Peyer's patch (tissue), 4 donors: Measurements from ENCODE around the gene MGAT5. TPM values are rescaled to one million over a fixed set of nuclear protein-coding genes. Genes with fewer than 3 reads are reported as not detected.

Experiments
- DNase-seq, 3 donors: peaks; one replicate each; pipeline ENCODE4 v3.0.0-alpha.2; 2017 to 2019
- H3K27ac ChIP-seq, 4 donors: fragments of 200-600 bp; sonication (generic); one replicate each; pipeline ENCODE4 v1.5.1; 2016 to 2019
- H3K27me3 ChIP-seq, 2 donors: fragments of 200-600 bp; sonication (generic); one replicate each; pipeline ENCODE4 v1.5.1; 2019
- H3K36me3 ChIP-seq, 3 donors: fragments of 200-600 bp; sonication (generic); one replicate each; pipeline ENCODE4 v1.5.1; 2016 to 2019
- H3K4me1 ChIP-seq, 4 donors: fragments of 200-600 bp; sonication (generic); one replicate each; pipeline ENCODE4 v1.5.1; 2016 to 2019
- H3K4me3 ChIP-seq, 4 donors: fragments of 200-600 bp; sonication (generic); 1 replicate in 3 of 4; 2 replicates in 1 of 4; pipeline ENCODE4 v1.5.1; 2016 to 2019; ENCODE audit warnings: mild to moderate bottlenecking in 1 of 4
- H3K9me3 ChIP-seq, 4 donors: fragments of 200-600 bp; sonication (generic); one replicate each; pipeline ENCODE4 v1.5.1; 2016 to 2019; ENCODE audit warnings: mild to moderate bottlenecking in 1 of 4
- CTCF ChIP-seq, 6 experiments: fragments of 450-650 bp in 4 of 6; fragments of 200-600 bp in 2 of 6; sonication (generic) in 1 of 6; IDR thresholded peaks; one replicate each; pipeline ENCODE4 v1.5.1; 2017 to 2019; ENCODE audit warnings: antibody characterized with exemption in 6 of 6, mild to moderate bottlenecking in 3 of 6, moderate library complexity in 1 of 6
- POLR2A ChIP-seq, 2 donors: fragments of 450-650 bp; IDR thresholded peaks; one replicate each; pipeline ENCODE4 v1.5.1; 2017; ENCODE audit warnings: antibody characterized with exemption in 2 of 2, mild to moderate bottlenecking in 2 of 2, moderate library complexity in 2 of 2
- total RNA-seq, 4 donors: library from RNA; depleted of rRNA; stranded (reverse); fragments of >200 nt; gene quantifications; one replicate each; pipeline ENCODE4 v1.1.0, GENCODE V29; 2016

Gene MGAT5
- total RNA-seq, 4 donors from 2014 or later: 106 to 182 (median 117) TPM

GRCh38 chr2:134352844-134353243 is 99.0 kb downstream of the MGAT5 start:
- H3K4me1 ChIP-seq: no peaks in the 10 kb centered on the region
- H3K36me3 ChIP-seq: peaks cover 0 to 45% (median 0%) of the 10 kb centered on the region in 3 donors
- H3K27ac ChIP-seq: no peak overlapping the region
- no peak for TF ChIP-seq CTCF (IDR thresholded peaks at IDR 0.05)
- no peak for TF ChIP-seq POLR2A (IDR thresholded peaks at IDR 0.05)
- no peaks in the 10 kb centered on the region for H3K27me3 ChIP-seq
- H3K4me3 ChIP-seq: no peak overlapping the region
- H3K9me3 ChIP-seq: no peaks in the 10 kb centered on the region
- DNase-seq: no peak

- H3K27ac ChIP-seq: no peak overlapping the region
- peaks cover 0 to 6% (median 0%) of the 10 kb centered on the region in 4 donors for H3K4me1 ChIP-seq
- peaks cover 0 to 44% (median 0%) of the 10 kb centered on the region in 3 donors for H3K36me3 ChIP-seq
- no peak overlapping the region for H3K4me3 ChIP-seq
- no peak for TF ChIP-seq POLR2A (IDR thresholded peaks at IDR 0.05)
- no peak for TF ChIP-seq CTCF (IDR thresholded peaks at IDR 0.05)
- H3K9me3 ChIP-seq: no peaks in the 10 kb centered on the region
- DNase-seq: no peak
- no peaks in the 10 kb centered on the region for H3K27me3 ChIP-seq
Observed at GRCh38 chr2:134354611-134355010, 100.7 kb downstream of the MGAT5 start.

DNA sequence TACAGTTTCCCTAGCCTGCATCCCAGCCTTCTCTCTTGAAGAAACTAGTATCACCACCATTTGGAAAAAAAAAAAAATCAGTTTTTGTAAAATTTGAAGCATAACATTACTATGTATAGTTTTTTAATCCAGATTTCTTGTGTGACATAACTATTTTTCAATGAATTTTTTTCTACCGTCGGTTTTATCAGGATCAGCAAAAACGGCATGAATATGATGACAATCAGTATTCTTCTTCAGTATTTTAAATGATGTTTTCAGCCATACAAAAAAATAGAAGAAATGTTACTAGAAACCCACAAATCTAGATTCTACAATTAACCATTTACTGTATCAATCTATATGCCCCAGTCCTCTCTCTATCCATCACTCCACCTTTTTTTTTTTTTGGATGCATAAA is 103.9 kb downstream of the MGAT5 start:
- H3K27ac ChIP-seq: no peak overlapping the region
- peaks cover 0 to 20% (median 0%) of the 10 kb centered on the region in 3 donors for H3K36me3 ChIP-seq
- no peaks in the 10 kb centered on the region for H3K9me3 ChIP-seq
- DNase-seq: no peak
- H3K4me3 ChIP-seq: no peak overlapping the region
- no peaks in the 10 kb centered on the region for H3K27me3 ChIP-seq
- H3K4me1 ChIP-seq: peaks cover 0 to 6% (median 0%) of the 10 kb centered on the region in 4 donors
- no peak for TF ChIP-seq POLR2A (IDR thresholded peaks at IDR 0.05)
- no peak for TF ChIP-seq CTCF (IDR thresholded peaks at IDR 0.05)

DNA sequence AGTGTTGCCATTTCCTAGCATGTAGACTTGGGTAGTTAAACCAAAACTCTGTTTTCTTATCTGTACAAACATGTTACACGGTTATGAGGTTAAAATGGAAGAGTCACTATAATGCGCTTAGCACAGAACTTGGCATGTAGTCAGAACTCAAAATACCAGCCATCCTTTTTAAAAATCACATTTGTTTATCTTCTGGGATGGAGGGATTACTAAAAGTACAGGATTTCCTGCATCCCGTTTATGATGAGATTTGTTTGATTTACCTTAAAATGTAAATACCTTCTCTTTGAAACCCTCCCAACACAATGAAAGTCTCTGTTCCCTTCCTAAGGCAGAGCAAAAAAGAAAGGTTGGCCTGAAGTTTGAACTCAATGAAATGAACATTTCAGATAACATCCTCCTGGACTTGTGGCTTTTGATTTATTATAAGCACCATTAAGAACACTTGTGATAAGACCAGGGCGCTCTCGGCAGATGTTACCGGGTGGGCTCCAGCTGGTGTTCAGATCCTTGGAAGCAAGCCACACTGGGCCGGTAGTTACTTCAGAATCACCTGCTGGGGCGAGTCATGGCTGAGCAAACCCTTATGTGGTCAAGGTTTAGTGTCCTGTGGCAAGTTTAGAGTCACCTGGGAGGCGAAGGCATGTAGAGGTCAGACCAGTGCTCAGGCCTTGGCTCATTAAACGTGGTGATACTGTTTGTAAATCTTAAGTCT is 105.7 kb downstream of the MGAT5 start:
- no peak for TF ChIP-seq POLR2A (IDR thresholded peaks at IDR 0.05)
- TF ChIP-seq CTCF (IDR thresholded peaks at IDR 0.05): no peak
- no peak overlapping the region for H3K4me3 ChIP-seq
- H3K4me1 ChIP-seq: peaks cover 0 to 6% (median 0%) of the 10 kb centered on the region in 4 donors
- H3K27me3 ChIP-seq: no peaks in the 10 kb centered on the region
- H3K9me3 ChIP-seq: no peaks in the 10 kb centered on the region
- H3K27ac ChIP-seq: no peak overlapping the region
- peaks cover 0 to 27% (median 0%) of the 10 kb centered on the region in 3 donors for H3K36me3 ChIP-seq
- peak in 2 of 3 donors; percentile 57 to 70 for DNase-seq

- TF ChIP-seq CTCF (IDR thresholded peaks at IDR 0.05) (no peak), POLR2A (IDR thresholded peaks at IDR 0.05) (no peak)
- Histone ChIP-seq H3K9me3 (no peaks in the 10 kb centered on the region), H3K27me3 (no peaks in the 10 kb centered on the region), H3K4me3 (no peak overlapping the region), H3K4me1 (peaks cover 0 to 6% (median 0%) of the 10 kb centered on the region in 4 donors), H3K36me3 (peaks cover 0 to 31% (median 0%) of the 10 kb centered on the region in 3 donors), H3K27ac (no peak overlapping the region)
- DNase-seq: no peak
Observed at GRCh38 chr2:134360745-134361487, 107.0 kb downstream of the MGAT5 start.
